ENCODE results near the gene NIPBL.

GRCh38 chr5:36953043-36953442, 76.5 kb downstream of the NIPBL start:
- TF ChIP-seq CEBPB (IDR thresholded peaks at IDR 0.05; ENCODE audit: low read depth), result no peak
- TF ChIP-seq CTCF (IDR thresholded peaks at IDR 0.05 in 2 of 3, conservative IDR thresholded peaks at IDR 0.05 in 1 of 3; ENCODE audit: borderline replicate concordance in 1 of 3, insufficient read depth in 1 of 3, low read depth in 2 of 3, low read length in 2 of 3), result no peak
- no peak for TF ChIP-seq POLR2A (IDR thresholded peaks at IDR 0.05; ENCODE audit: borderline replicate concordance, extremely low read depth, insufficient read depth, insufficient read length)
- TF ChIP-seq, protein P1, sequence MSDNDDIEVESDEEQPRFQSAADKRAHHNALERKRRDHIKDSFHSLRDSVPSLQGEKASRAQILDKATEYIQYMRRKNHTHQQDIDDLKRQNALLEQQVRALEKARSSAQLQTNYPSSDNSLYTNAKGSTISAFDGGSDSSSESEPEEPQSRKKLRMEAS (IDR thresholded peaks at IDR 0.05), result no peak
- TF ChIP-seq EZH2 (IDR thresholded peaks at IDR 0.05), result no peak
- TF ChIP-seq POLR2AphosphoS5 (IDR thresholded peaks at IDR 0.05; ENCODE audit: low read depth, low read length), result no peak
- TF ChIP-seq CBX3 (IDR thresholded peaks at IDR 0.05; ENCODE audit: low read depth), result no peak
- no peak for TF ChIP-seq ZFX (IDR thresholded peaks at IDR 0.05)
- no peak for TF ChIP-seq SIN3A (IDR thresholded peaks at IDR 0.05; ENCODE audit: low read depth)
- TF ChIP-seq, protein P2, sequence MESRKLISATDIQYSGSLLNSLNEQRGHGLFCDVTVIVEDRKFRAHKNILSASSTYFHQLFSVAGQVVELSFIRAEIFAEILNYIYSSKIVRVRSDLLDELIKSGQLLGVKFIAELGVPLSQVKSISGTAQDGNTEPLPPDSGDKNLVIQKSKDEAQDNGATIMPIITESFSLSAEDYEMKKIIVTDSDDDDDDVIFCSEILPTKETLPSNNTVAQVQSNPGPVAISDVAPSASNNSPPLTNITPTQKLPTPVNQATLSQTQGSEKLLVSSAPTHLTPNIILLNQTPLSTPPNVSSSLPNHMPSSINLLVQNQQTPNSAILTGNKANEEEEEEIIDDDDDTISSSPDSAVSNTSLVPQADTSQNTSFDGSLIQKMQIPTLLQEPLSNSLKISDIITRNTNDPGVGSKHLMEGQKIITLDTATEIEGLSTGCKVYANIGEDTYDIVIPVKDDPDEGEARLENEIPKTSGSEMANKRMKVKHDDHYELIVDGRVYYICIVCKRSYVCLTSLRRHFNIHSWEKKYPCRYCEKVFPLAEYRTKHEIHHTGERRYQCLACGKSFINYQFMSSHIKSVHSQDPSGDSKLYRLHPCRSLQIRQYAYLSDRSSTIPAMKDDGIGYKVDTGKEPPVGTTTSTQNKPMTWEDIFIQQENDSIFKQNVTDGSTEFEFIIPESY (IDR thresholded peaks at IDR 0.05; ENCODE audit: extremely low read depth, insufficient replicate concordance, low read length), result no peak
- TF ChIP-seq FOSL1 (IDR thresholded peaks at IDR 0.05; ENCODE audit: low read depth), result no peak
- no peak for TF ChIP-seq EGR1 (IDR thresholded peaks at IDR 0.05; ENCODE audit: low read depth)
